MV-4-11 (cell line): ENCODE measurements around the gene SAMM50.

ENCODE experiments used
- DNase-seq: peaks from one replicate; lab custom pipeline; 2025; lab: John Stamatoyannopoulos, UW

Gene SAMM50

GRCh38 chr22:43976861-43977795 is 21.9 kb downstream of the SAMM50 start:
- DNase-seq: no peak

GRCh38 chr22:43978558-43978957 is 23.3 kb downstream of the SAMM50 start:
- no peak for DNase-seq

GRCh38 chr22:43980579-43980978 is 25.3 kb downstream of the SAMM50 start:
- no peak for DNase-seq

GRCh38 chr22:43980996-43981395 is 25.8 kb downstream of the SAMM50 start:
- DNase-seq: no peak

GRCh38 chr22:43983808-43984207 is 28.6 kb downstream of the SAMM50 start:
- no peak for DNase-seq

- DNase-seq: no peak
Observed at GRCh38 chr22:43985532-43985931, 30.3 kb downstream of the SAMM50 start.

GRCh38 chr22:43988116-43988820 is 33.0 kb downstream of the SAMM50 start:
- DNase-seq: no peak

- no peak for DNase-seq
Observed at GRCh38 chr22:43988960-43989359, 33.7 kb downstream of the SAMM50 start.

- DNase-seq: no peak
Observed at GRCh38 chr22:43990044-43990443, 34.8 kb downstream of the SAMM50 start.

GRCh38 chr22:43991316-43992020 is 36.2 kb downstream of the SAMM50 start:
- DNase-seq: no peak

- peak; percentile 6 for DNase-seq
Observed at GRCh38 chr22:43992331-43992821, 37.1 kb downstream of the SAMM50 start.

GRCh38 chr22:43993072-43993760 is 38.0 kb downstream of the SAMM50 start:
- peak; percentile 12 for DNase-seq

GRCh38 chr22:43994006-43994405 is 38.8 kb downstream of the SAMM50 start:
- DNase-seq: no peak

- no peak for DNase-seq
Observed at GRCh38 chr22:43994416-43994815, 39.2 kb downstream of the SAMM50 start.

- DNase-seq: no peak
Observed at GRCh38 chr22:43995057-43995685, 39.9 kb downstream of the SAMM50 start.

- no peak for DNase-seq
Observed at GRCh38 chr22:43995798-43996169, 40.5 kb downstream of the SAMM50 start.

GRCh38 chr22:43996170-43996980 is 41.1 kb downstream of the SAMM50 start:
- peak; percentile 34 for DNase-seq

- DNase-seq: no peak
Observed at GRCh38 chr22:43996981-43997265, 41.7 kb downstream of the SAMM50 start.

GRCh38 chr22:43998679-43999264 is 43.5 kb downstream of the SAMM50 start:
- DNase-seq: no peak

- no peak for DNase-seq
Observed at GRCh38 chr22:43999378-43999777, 44.1 kb downstream of the SAMM50 start.
